Measurements from ENCODE around the gene ZCCHC9. TPM values are rescaled to one million over a fixed set of nuclear protein-coding genes. Genes with fewer than 3 reads are reported as not detected.
"Not testable (repeated sequence)": the region's sequence is repeated elsewhere in the genome, so short reads cannot be mapped to it uniquely, and the experiment has no call there.

Gene ZCCHC9
- total RNA-seq, 1 experiment from 2014 or later: 74.7 TPM

DNA sequence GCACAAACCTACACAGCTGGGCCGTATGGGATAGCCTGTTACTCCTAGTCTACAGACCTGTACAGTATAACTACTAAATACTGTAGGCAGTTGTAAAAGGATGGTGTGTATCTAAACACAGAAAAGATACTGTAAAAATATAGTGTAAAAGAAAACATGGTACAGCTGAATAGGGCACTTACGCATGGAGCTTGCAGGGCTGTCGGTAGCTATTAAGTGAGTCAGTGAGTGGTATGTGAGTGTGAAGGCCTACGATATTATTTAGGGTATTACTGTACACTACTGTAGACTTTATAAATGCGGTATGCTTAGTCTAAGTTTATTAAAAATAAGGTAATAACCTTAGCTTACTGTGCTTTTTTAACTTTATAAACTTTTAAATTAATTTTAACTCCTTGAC, 1.2 kb downstream of the ZCCHC9 start:
- in situ Hi-C loops (cut with HindIII; ENCODE audit: low sequenced_read_pairs): no loop called here
- DNase-seq (ENCODE audit: low spot score): no peak

DNA sequence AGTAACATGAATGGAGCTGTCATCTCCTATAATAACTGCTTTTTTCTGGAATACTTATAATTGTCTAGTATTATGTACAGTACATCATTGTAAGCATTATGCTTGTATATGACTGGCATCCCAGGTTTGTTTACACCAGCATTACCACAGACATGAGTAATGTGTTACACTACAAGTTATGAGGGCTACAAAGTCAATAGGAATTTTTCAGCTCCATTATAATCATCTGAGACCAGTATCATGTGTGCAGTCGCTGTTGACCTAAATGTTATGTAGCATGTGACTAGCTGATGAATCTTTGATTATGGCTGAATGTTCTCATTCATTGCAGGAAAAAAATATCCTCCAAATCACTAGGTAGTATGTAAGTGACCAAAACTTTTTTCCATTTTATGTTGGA, 2.2 kb downstream of the ZCCHC9 start:
- in situ Hi-C loops (cut with HindIII; ENCODE audit: low sequenced_read_pairs): no loop called here
- no peak for DNase-seq (ENCODE audit: low spot score)

DNA sequence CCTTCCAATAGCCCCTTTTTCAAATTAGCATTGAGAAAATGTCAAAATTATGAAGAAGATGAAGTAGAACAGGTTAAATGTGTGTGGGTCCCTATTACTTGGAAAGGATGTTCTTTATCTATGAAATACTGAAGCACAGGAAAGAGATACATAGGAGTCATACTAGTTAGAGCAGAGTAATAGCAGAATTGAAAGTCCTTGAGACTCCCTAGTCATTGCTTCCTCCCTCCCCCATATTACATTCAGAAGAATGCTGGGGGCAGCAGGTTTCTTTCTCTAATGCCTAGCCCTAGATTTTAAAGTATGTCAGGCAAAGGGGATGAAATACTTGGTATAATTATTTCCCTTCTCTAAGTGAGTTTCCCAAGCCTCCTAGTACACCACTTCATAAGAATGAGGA, 4.4 kb downstream of the ZCCHC9 start:
- in situ Hi-C loops (cut with HindIII; ENCODE audit: low sequenced_read_pairs): no loop called here
- no peak for DNase-seq (ENCODE audit: low spot score)

DNA sequence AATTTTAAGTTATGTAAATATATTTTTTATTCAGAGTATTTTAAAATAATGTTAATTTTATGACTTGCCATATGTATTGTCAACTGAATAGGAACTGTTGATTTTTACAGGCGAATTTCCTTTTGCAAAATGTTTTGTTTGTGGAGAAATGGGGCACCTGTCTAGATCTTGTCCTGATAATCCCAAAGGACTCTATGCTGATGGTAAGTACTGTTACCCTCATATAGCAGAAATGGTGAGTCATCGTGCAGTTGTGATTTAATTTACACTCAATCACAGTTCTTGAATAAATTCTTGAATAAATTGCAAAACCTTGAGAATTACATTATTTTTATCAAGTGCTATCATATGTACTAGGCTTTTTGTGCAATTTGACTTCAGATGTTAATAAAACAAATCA, 7.4 kb downstream of the ZCCHC9 start:
- no peak for DNase-seq (ENCODE audit: low spot score)
- in situ Hi-C loops (cut with HindIII; ENCODE audit: low sequenced_read_pairs): no loop called here

DNA sequence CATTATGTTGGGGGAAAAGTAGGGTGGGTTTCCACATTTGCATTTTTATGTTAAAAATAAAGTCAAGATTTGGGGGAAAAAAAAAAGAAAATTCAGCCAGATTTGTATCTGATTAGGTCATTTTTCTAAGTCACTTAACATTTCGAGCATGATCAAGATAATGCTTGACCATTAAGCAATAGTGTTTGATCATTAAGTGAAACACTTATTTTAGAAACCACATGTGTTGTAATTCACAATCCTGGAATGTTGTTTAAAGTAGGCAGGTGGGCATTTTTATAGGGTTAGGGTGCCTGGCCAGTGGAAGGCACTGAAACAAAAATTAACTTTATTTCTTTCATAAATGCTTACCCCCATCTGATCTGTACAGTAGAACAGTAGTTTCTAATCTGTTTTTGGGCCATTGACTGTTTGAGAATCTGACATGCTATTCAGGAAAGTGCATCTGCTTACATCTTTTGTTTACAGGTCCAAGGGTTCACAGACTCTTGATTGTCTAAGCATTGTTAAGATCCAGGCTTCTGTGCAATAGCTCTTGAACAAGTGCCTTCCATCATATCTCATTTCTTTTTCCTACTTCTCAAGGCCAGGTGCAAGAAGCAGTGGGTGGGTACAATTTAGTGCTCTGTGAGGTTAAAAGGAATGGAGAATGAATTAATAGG, 9.1 kb downstream of the ZCCHC9 start:
- no peak for DNase-seq (ENCODE audit: low spot score)
- in situ Hi-C loops (cut with HindIII; ENCODE audit: low sequenced_read_pairs): no loop called here

DNA sequence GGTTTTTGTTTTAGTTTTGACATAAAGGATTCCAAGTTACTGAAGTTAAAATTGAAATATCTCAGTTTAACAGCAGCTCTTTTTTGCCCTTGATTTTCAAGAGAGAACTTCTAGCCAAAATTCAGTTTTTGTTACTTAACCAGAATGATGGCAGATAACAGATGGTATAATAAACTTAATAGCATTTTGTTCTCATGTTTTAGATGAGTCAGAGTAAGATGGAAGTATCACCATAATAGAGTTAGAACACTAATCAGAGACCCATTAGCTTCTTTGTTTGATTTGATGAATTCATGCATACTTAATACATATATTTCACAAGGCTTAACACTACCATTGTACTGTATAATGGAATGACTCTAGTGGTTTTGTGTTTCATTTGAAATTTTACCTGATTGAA, 11.9 kb downstream of the ZCCHC9 start:
- no peak for DNase-seq (ENCODE audit: low spot score)
- in situ Hi-C loops (cut with HindIII; ENCODE audit: low sequenced_read_pairs): no loop called here

DNA sequence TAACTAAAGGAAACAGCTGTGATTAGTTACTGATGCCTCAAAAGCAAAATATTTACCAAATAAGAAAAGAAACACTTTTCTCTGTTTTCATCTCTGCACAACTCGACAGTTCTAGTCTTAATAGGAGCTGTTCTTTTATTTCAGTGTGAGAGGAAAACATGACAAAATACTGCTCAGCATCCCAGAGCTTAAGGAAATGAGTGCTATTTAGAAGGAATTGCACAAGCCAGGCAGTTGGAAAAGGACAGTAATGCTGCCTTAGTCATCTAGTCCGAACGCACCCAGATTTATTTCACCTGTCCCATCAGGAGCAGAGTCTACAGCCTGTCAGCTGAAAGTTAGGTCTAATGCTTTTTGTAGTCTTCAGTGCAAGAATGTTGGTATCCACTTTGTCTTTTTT, 12.3 kb downstream of the ZCCHC9 start:
- in situ Hi-C loops (cut with HindIII; ENCODE audit: low sequenced_read_pairs): no loop called here
- no peak for DNase-seq (ENCODE audit: low spot score)

DNA sequence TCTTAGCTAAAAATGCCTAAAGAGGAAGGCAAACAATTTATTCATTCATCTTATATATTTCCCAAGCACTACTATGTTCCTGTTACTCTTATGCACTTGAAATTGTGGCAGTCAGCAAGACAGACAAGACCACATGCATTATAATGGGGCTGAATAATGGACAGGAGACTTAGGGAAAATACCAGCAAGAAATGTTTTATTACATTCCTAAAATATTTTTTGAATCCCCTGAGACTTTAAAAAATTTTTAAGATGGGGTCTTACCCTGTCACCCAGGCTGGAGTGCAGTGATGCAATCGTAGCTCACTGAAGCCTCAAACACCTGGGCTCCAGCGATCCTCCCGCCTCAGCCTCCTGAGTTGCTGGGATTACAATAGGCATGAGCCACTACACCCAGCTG, 13.2 kb downstream of the ZCCHC9 start:
- in situ Hi-C loops (cut with HindIII; ENCODE audit: low sequenced_read_pairs): no loop called here
- DNase-seq (ENCODE audit: low spot score): no peak

DNA sequence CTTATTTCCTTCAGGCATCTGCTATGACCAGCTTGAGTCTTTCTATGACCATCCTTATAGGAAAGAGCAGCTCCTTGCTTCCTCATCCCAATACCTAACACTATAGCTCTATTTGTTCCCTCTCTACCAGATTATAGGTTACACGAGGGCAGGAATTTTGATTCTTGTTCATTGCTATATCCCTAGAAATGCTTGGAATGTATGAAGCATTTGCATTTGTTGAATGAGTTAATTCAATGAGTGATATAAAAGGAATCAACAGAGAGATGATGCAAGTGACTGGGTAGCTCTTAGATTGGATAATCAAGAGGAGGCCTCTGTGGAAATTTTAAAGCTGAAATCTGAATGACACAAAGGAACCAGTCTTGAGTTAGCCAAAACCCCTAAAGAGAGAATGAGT, 13.9 kb downstream of the ZCCHC9 start:
- in situ Hi-C loops (cut with HindIII; ENCODE audit: low sequenced_read_pairs): no loop called here
- DNase-seq (ENCODE audit: low spot score): no peak

DNA sequence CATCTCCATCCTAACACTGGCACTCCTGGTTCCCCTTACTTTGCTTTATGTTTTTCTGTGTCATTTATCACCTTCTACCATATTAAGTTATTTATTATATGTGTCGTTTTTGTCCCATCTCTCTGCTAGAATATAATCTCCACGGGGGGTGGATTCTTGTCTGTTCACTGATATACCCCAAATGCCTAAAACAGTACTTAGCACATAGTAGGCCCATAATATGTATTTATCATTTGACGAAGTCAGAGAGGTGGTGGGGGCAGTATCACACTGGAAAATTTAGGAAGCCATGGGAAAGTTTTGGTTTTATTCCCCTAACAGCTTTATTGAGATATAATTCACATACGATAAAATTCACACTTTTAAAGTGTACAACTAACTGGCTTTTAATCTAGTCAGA, 14.4 kb downstream of the ZCCHC9 start:
- in situ Hi-C loops (cut with HindIII; ENCODE audit: low sequenced_read_pairs): no loop called here
- DNase-seq (ENCODE audit: low spot score): no peak

DNA sequence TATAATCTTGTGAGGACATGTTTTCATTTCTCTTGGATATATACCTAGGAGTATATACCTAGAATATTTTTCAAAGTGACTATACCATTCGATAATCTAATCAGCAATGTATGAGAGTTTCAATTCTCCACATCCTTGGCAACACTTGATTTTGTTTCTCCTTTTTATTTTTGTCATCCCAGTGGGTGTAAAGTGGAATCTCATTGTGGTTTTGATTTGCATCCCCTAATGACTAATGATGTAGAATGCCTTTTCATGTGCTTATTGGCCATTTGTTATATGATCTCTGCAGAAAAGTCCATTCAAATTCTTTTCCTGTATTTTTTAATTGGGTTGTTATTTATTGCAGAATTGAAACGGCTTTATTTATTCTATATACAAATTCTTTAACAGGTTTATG, 15.2 kb downstream of the ZCCHC9 start:
- in situ Hi-C loops (cut with HindIII; ENCODE audit: low sequenced_read_pairs): no loop called here
- DNase-seq (ENCODE audit: low spot score): no peak

DNA sequence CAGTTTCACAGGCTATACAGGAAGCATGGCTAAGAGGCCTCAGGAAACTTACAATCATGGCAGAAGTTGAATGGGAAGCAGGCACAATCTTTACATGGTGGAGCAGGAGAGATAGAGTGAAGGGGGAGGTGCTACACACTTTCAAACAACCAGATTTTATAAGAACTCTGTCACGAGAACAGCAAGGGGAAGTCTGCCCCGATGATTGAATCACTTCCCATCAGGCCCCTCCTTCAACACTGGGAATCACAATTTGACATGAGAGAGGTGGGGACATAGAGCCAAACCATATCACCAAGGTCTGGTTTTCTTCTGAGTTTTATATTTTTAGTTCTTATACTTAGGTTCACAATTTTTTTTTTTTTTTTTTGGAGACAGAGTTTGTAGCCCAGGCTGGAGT, 16.1 kb downstream of the ZCCHC9 start:
- in situ Hi-C loops (cut with HindIII; ENCODE audit: low sequenced_read_pairs): no loop called here

DNA sequence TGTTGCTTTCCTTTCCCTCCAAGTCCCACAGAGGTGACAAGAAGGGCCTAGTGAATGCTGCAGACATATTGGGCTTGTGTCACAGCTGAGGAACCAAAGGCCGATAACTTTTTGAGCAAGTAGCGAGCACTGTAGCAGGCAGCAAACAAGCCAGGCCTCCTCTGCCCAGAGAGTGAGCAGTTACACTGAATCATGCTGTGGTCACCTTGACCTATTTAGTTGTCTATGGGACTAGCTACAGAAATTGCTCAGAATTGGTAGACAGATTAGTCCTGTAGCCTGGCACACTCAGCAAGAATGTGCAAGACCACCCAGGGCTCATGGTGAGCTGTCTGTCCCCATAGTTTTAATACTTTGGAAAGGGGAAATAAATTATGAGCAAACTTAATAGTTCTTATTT, 25.2 kb downstream of the ZCCHC9 start:
- in situ Hi-C loops (cut with HindIII; ENCODE audit: low sequenced_read_pairs): no loop called here
- no peak for DNase-seq (ENCODE audit: low spot score)

More for the DNA sequence above, 16.1 kb downstream of the ZCCHC9 start:
- DNase-seq (ENCODE audit: low spot score): no peak

DNA sequence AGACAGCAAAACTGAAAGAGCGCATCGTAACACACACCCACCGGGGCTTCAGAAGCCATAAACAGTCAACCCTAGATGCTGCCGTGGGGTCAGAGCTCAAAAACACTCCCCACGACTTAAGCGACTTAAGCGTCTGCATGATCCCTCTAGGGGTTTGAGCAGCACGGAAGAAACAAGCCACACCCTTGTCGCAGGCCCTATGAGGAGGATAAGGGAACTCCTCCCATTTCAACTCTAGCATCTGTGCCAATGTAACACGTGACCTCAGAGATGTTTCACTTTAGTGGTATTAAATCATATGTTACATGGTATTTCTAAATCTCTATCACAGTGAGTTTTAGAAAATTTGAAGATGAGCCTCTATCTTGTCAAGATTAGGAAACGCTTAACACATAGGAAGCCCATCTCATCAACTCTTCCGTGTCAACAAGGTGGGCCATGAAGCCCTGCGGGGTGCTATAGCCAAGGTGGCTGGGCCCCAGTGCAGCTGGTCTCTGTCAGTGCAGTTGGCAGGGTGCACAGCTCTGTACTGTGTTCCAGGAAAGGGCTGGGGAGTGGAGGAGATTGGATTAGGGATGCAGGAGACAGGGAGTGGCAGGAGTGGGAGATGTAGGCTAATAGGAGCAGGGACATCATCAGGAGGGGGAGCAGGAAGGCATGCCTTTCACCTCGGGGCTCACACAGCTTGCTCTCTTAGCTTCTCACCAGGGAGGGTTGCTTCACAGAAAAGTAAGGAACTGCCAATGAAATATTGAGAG, 33.1 kb downstream of the ZCCHC9 start:
- DNase-seq (ENCODE audit: low spot score): no peak
- in situ Hi-C loops (cut with HindIII; ENCODE audit: low sequenced_read_pairs): no loop called here

DNA sequence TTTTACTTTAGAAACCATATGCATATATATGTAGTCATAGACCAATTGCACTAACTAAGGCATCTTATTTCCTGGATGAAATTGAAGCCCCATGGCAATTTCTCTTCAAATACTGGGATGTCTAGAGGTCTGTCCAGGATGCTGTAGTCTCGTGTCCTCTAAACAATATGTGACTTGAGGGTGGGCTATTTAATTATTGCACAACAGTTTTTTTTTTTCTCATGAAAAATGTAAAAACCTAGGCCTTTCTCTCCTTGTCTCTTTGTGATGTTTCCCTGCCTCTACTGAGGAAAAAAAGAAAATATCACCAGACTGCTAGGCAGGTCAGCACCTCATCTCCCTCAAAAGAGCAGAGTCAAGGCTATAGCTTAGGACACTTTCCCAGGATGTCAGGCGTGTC, 34.6 kb downstream of the ZCCHC9 start:
- in situ Hi-C loops (cut with HindIII; ENCODE audit: low sequenced_read_pairs): no loop called here
- no peak for DNase-seq (ENCODE audit: low spot score)

DNA sequence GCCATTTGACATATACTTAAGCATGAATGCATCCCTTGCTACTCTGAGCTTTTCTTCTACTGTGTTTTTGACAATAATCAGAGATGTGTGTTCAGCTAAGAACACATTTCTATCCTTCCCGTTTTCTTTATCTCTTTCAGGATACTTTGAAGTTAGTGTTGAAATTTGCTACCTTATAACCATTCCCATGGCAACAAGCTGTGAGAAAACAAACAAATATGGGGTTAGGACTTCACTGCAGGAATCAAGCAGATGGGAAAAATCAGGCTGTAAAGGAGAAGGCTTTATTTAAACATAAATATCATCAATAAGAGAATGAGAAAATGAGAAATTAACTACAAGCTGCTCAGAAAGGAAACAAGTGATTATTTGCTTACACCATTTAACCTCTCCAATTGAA, 35.2 kb downstream of the ZCCHC9 start:
- no peak for DNase-seq (ENCODE audit: low spot score)
- in situ Hi-C loops (cut with HindIII; ENCODE audit: low sequenced_read_pairs): no loop called here

DNA sequence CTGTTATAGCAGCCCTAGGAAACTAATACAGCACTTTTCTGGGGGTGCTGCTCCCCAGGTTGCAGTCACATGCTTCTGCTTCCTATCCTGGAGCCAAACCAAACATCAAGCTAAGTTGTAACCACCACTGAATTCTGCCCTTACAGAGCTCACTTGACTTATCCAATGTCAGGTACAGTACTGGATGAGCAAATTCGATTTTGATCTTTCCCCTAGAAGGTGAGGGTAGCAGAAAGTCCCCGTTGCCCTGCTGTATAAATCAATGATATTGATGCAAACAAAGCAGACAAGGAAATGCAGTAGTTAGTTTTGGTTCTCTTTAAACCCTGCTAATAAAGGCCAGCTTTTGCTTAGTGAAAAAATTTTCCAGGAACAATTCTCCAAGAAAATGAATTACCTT, 36.4 kb downstream of the ZCCHC9 start:
- in situ Hi-C loops (cut with HindIII; ENCODE audit: low sequenced_read_pairs): no loop called here

DNA sequence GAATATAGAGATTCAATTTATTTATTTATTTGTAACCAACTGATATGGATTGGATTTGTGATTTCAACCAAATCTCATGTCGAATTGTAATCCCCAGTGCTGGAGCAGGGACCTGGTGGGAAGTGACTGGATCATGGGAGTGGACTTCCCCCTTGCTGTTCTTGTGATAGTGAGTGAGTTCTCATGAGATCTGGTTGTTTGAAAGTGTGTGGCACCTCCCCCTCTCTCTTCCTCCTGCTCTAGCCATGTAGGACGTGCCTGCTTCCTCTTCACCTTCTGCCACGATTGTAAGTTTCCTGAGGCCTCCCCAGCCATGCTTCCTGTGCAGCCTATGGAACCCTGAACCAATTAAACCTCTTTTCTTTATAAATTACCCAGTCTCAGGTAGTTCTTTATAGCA, 36.8 kb downstream of the ZCCHC9 start:
- DNase-seq (ENCODE audit: low spot score); in situ Hi-C loops (cut with HindIII; ENCODE audit: low sequenced_read_pairs): not testable (repeated sequence)

More for the DNA sequence above, 36.4 kb downstream of the ZCCHC9 start:
- no peak for DNase-seq (ENCODE audit: low spot score)

DNA sequence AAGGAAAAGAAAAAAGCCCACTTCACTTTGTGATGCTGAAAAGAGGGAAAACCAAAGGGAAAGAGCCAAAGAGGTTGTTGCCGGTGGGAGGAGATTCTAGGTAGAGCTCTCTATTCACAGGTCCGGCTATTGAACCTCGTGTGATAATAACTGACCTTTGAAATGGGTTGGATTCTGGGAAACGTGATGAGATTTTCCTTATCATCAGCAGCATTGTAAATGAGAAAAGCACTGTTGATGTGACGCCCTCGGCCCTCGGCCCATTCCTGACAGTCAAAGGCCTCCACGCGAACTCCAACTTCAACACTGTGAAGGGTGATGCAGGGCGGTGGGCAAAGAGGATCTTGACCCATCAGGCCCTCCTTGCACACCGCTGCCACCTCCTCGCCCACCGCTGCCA, 43.3 kb downstream of the ZCCHC9 start:
- DNase-seq (ENCODE audit: low spot score): no peak
- in situ Hi-C loops (cut with HindIII; ENCODE audit: low sequenced_read_pairs): no loop called here

DNA sequence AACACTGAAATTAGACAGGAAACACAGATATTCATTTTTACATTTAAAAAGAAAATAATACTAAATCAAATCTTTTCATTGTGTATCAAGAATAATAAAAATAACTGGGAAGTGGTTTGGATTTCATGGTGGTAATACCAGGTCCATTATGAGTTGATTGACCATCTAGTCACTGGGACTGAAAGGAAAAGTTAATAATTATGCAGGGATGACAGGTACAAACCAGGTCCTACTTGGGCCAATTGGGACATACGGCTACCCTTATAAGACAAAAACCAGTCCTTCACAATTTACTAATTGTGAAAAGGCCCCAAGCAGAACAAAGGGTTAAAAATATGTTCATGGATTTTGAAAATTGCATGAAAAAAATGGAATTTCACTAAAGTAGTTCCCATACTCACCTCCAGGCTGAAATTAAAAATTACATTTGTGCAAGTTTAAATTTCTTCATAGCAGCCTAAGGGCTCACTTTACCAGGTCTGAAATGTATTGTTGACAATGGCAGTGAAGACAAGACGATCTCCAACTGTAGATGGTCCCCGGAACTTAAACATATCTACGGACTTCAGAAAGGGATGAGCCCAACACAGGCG, 44.1 kb downstream of the ZCCHC9 start:
- no peak for DNase-seq (ENCODE audit: low spot score)
- in situ Hi-C loops (cut with HindIII; ENCODE audit: low sequenced_read_pairs): no loop called here

DNA sequence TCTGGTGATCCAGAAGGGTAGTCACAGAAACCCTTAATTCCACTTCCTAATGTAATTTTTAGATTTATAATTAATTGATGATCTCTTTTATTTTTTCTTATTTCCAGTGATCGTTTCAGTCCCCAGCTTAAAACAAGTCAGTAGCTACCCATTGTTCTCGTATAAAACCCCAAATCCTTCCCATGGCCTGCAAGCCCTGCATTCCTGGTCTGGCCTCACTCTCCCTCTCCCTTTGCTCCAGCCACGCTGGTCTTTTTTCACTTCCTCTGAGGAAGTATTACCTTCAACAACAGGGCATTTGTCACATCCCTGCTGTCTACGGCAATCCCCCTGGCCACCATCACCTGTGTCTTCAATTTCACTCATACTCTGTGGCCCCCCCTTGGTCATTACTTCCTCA, 47.8 kb downstream of the ZCCHC9 start:
- in situ Hi-C loops (cut with HindIII; ENCODE audit: low sequenced_read_pairs): no loop called here
- no peak for DNase-seq (ENCODE audit: low spot score)

Data from G401 (cell line).